Osteocyte (in vitro differentiated cells): Measurements from ENCODE around the gene SH3RF1. TPM values are rescaled to one million over a fixed set of nuclear protein-coding genes. Genes with fewer than 3 reads are reported as not detected.

Experiments used
- DNase-seq: peaks from one replicate; pipeline ENCODE4 v3.0.0; 2021; ENCODE audit warnings: mixed read lengths; ENCODE audit not compliant: unreplicated experiment; ENCODE audit errors: extremely low spot score
- H3K27ac Mint-ChIP-seq: one replicate; pipeline ENCODE4 v1.8.0; 2021; ENCODE audit warnings: mild to moderate bottlenecking, mixed read lengths; ENCODE audit not compliant: unreplicated experiment
- H3K27me3 Mint-ChIP-seq: one replicate; pipeline ENCODE4 v1.8.0; 2021; ENCODE audit warnings: mixed read lengths; ENCODE audit not compliant: unreplicated experiment
- H3K36me3 Mint-ChIP-seq: one replicate; pipeline ENCODE4 v1.8.0; 2021; ENCODE audit warnings: mixed read lengths; ENCODE audit not compliant: unreplicated experiment
- H3K4me1 Mint-ChIP-seq: one replicate; pipeline ENCODE4 v1.8.0; 2021; ENCODE audit warnings: mixed read lengths; ENCODE audit not compliant: unreplicated experiment
- H3K4me3 Mint-ChIP-seq: one replicate; pipeline ENCODE4 v1.8.0; 2021; ENCODE audit warnings: mild to moderate bottlenecking, moderate library complexity, mixed read lengths; ENCODE audit not compliant: unreplicated experiment
- H3K9me3 Mint-ChIP-seq: one replicate; pipeline ENCODE4 v1.8.0; 2021; ENCODE audit warnings: mixed read lengths; ENCODE audit not compliant: unreplicated experiment
- total RNA-seq: library from RNA; stranded (reverse); gene quantifications from 2 replicates; pipeline ENCODE4 v1.2.1, GENCODE V29; 2021
- TF ChIP-seq, protein P1 (sequence below): fragments of 200-600 bp; sonication (generic); IDR thresholded peaks from 2 replicates; pipeline ENCODE4 v1.5.0; 2021; ENCODE audit warnings: antibody characterized with exemption, mild to moderate bottlenecking, moderate library complexity

Gene SH3RF1
- total RNA-seq, 1 donor from 2014 or later: 31.8 TPM

DNA sequence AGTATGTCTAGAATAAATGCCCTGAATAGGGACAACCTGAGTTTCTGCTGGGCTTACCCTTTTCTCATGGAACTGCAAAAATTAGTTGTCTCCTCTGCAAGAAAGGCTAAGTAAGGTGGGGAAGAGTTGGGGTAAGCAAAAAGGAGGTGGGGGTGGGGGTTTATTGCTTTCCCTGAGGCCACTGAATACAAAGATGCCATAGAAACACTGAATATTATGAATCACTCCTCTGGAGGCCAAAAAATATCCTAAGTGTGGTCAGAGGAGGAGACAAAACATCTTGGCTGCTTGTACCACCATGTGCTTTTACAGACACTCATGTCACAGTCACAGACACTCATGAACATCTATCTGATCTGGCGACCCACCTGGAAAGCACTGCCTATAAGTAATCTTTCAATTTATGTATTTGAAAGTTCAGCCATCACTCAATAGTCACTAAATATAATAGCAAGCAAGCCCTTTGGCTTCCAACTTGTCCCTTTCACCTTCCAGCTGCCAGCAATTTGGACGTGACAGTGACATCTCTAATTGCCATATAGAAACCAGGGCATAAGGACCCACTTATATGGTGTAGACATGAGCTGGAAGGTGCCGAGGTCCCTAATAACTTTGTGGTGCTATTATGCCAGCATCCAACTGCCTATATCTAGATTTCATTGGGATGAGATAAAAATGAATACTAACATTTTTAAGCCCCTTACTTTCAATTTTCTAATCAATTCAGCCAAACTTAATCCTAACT is 138.0 kb downstream of the SH3RF1 start:
- H3K36me3 Mint-ChIP-seq: peaks cover 57% of the 10 kb centered on the region

DNA sequence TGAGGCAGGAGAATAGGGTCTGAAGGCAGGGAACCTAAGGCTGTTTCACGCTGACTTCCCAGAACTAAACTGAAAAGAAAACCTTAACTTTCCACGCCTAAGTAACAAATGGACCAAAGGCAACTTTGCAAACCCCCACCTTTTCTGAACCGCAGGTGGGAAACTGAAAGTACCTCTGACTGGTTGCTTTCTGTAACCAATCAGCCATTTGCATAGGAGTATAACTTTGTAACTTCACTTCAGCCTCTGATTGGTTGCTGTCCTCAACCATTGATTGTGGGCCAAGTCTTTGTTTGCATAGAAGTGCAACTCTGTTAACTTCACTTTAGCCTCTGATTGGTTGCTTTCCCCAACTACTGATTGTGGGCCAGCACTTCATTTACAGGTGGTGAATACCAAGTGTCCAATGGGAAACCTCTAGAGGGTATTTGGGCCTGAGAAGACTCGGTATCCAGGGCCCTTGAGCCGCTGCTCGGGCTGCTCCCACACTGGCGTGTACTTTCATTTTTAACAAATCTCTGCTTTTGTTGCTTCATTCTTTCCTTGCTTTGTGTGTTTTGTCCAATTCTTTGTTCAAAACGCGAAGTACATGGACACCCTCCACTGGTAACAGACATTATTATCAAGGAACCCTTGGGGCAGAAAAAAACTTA is 139.1 kb downstream of the SH3RF1 start:
- H3K4me3 Mint-ChIP-seq: no peak overlapping the region
- H3K4me1 Mint-ChIP-seq: peaks cover 43% of the 10 kb centered on the region
- peak overlapping the region; percentile 80 for H3K27ac Mint-ChIP-seq
- no peak for DNase-seq
- no peaks in the 10 kb centered on the region for H3K27me3 Mint-ChIP-seq
- no peaks in the 10 kb centered on the region for H3K9me3 Mint-ChIP-seq
- TF ChIP-seq, protein P1, sequence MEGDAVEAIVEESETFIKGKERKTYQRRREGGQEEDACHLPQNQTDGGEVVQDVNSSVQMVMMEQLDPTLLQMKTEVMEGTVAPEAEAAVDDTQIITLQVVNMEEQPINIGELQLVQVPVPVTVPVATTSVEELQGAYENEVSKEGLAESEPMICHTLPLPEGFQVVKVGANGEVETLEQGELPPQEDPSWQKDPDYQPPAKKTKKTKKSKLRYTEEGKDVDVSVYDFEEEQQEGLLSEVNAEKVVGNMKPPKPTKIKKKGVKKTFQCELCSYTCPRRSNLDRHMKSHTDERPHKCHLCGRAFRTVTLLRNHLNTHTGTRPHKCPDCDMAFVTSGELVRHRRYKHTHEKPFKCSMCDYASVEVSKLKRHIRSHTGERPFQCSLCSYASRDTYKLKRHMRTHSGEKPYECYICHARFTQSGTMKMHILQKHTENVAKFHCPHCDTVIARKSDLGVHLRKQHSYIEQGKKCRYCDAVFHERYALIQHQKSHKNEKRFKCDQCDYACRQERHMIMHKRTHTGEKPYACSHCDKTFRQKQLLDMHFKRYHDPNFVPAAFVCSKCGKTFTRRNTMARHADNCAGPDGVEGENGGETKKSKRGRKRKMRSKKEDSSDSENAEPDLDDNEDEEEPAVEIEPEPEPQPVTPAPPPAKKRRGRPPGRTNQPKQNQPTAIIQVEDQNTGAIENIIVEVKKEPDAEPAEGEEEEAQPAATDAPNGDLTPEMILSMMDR: no peak
- H3K36me3 Mint-ChIP-seq: peaks cover 67% of the 10 kb centered on the region

More for the DNA sequence above, 138.0 kb downstream of the SH3RF1 start:
- Mint-ChIP-seq H3K27me3 (no peaks in the 10 kb centered on the region), H3K9me3 (no peaks in the 10 kb centered on the region), H3K4me3 (no peak overlapping the region), H3K4me1 (peaks cover 47% of the 10 kb centered on the region), H3K27ac (peak overlapping the region; percentile 46)
- TF ChIP-seq, protein P1: no peak
- no peak for DNase-seq

DNA sequence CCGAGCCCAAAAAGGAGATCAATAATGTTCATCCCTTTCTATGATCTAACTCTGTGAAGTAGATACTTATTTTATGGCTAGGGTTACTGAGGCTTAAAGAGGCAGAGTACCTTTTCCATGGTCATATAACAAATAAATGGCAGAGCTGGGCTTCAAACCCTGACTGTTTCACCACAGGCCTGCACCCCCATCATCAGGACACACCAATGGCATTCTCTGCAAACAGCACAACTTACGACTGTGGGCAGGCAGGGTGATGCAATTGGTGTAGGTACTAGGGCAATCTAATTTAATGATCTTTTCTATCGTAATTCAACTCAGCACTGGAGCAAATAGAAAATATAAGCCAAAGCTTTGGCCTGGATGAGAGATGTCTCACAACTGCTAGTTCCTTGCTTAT is 141.9 kb downstream of the SH3RF1 start:
- H3K27ac Mint-ChIP-seq: no peak overlapping the region
- H3K4me3 Mint-ChIP-seq: no peak overlapping the region

GRCh38 chr4:169127314-169127713 is 143.4 kb downstream of the SH3RF1 start:
- peaks cover 50% of the 10 kb centered on the region for H3K36me3 Mint-ChIP-seq
- no peak overlapping the region for H3K4me3 Mint-ChIP-seq
- H3K4me1 Mint-ChIP-seq: peaks cover 36% of the 10 kb centered on the region
- no peaks in the 10 kb centered on the region for H3K9me3 Mint-ChIP-seq
- no peak overlapping the region for H3K27ac Mint-ChIP-seq
- TF ChIP-seq, protein P1: no peak
- H3K27me3 Mint-ChIP-seq: no peaks in the 10 kb centered on the region
- no peak for DNase-seq

More for the DNA sequence above, 141.9 kb downstream of the SH3RF1 start:
- peaks cover 59% of the 10 kb centered on the region for H3K36me3 Mint-ChIP-seq
- H3K9me3 Mint-ChIP-seq: no peaks in the 10 kb centered on the region
- peaks cover 41% of the 10 kb centered on the region for H3K4me1 Mint-ChIP-seq
- no peak for DNase-seq
- H3K27me3 Mint-ChIP-seq: no peaks in the 10 kb centered on the region
- TF ChIP-seq, protein P1: no peak

GRCh38 chr4:169124661-169125060 is 146.1 kb downstream of the SH3RF1 start:
- Mint-ChIP-seq H3K4me3 (no peak overlapping the region), H3K36me3 (peaks cover 60% of the 10 kb centered on the region), H3K4me1 (peaks cover 17% of the 10 kb centered on the region), H3K27ac (no peak overlapping the region), H3K27me3 (no peaks in the 10 kb centered on the region), H3K9me3 (no peaks in the 10 kb centered on the region)
- DNase-seq: no peak
- TF ChIP-seq, protein P1: no peak
